ENCODE data around the gene N4BP3. TPM values are rescaled to one million over a fixed set of nuclear protein-coding genes. Genes with fewer than 3 reads are reported as not detected.
A peak's percentile ranks its signal among the peaks of the same experiment; 100 is the strongest.

Gene N4BP3
- total RNA-seq, 1 donor from 2014 or later, result 7.9 TPM

GRCh38 chr5:178110511-178110910 lies 2.8 kb upstream of the N4BP3 start:
- Histone ChIP-seq H3K27me3 (ENCODE audit: low read depth) (peaks cover 19% of the 10 kb centered on the region), H3K4me3 (no peak overlapping the region), H3K27ac (no peak overlapping the region), H3K9me3 (peaks cover 3% of the 10 kb centered on the region), H3K36me3 (no peaks in the 10 kb centered on the region), H3K4me1 (peaks cover 27% of the 10 kb centered on the region)
- no peak for DNase-seq
- intact Hi-C loops (cut with DNase I), result no loop called here
- no peak for TF ChIP-seq CTCF (IDR thresholded peaks at IDR 0.05)
- no peak for ATAC-seq

DNA sequence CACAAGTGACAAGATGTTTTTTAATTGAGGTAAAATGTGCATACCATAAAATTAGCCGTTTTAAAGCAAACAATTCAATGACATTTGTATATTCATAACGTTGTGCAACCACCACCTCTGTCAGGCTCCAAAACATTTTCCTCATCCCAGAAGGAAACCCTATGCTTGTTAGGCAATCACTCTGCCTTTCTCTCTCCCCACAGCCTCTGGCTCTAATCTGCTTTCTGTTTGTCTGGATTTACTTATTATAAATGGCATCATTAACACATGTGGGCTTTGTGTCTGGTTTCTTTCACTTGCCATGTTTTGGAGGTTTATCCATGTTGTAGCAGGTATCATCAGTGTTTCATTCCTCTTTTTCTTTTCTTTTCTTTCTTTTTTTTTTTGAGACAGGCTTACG lies 1.4 kb upstream of the N4BP3 start:
- H3K27me3 ChIP-seq (ENCODE audit: low read depth), result peaks cover 30% of the 10 kb centered on the region
- no peaks in the 10 kb centered on the region for H3K36me3 ChIP-seq
- peaks cover 3% of the 10 kb centered on the region for H3K9me3 ChIP-seq
- no peak overlapping the region for H3K27ac ChIP-seq
- ATAC-seq (no peak), DNase-seq (no peak)
- intact Hi-C loops (cut with DNase I), result no loop called here
- peaks cover 40% of the 10 kb centered on the region for H3K4me1 ChIP-seq
- no peak for TF ChIP-seq CTCF (IDR thresholded peaks at IDR 0.05)
- H3K4me3 ChIP-seq, result no peak overlapping the region

- Histone ChIP-seq H3K4me3 (no peak overlapping the region), H3K4me1 (peaks cover 46% of the 10 kb centered on the region), H3K27ac (no peak overlapping the region), H3K9me3 (peaks cover 3% of the 10 kb centered on the region), H3K36me3 (no peaks in the 10 kb centered on the region), H3K27me3 (ENCODE audit: low read depth) (peaks cover 32% of the 10 kb centered on the region)
- TF ChIP-seq CTCF (IDR thresholded peaks at IDR 0.05), result no peak
- no peak for ATAC-seq
- DNase-seq, result no peak
- intact Hi-C loops (cut with DNase I), result no loop called here
Observed at GRCh38 chr5:178112545-178112944, 787 bp upstream of the N4BP3 start.

GRCh38 chr5:178113841-178114324 lies 551 bp downstream of the N4BP3 start:
- peaks cover 3% of the 10 kb centered on the region for H3K9me3 ChIP-seq
- peaks cover 39% of the 10 kb centered on the region for H3K4me1 ChIP-seq
- intact Hi-C loops (cut with DNase I), result no loop called here
- DNase-seq, result no peak
- peaks cover 32% of the 10 kb centered on the region for H3K27me3 ChIP-seq (ENCODE audit: low read depth)
- H3K36me3 ChIP-seq, result no peaks in the 10 kb centered on the region
- peak; percentile 16 to 39 for ATAC-seq
- H3K27ac ChIP-seq, result peak overlapping the region; percentile 74
- peak overlapping the region; percentile 63 for H3K4me3 ChIP-seq
- TF ChIP-seq CTCF (IDR thresholded peaks at IDR 0.05), result no peak

GRCh38 chr5:178114325-178115135 lies 1.2 kb downstream of the N4BP3 start:
- no peaks in the 10 kb centered on the region for H3K36me3 ChIP-seq
- H3K9me3 ChIP-seq, result peaks cover 3% of the 10 kb centered on the region
- intact Hi-C loops (cut with DNase I), result no loop called here
- H3K4me1 ChIP-seq, result peaks cover 35% of the 10 kb centered on the region
- peak overlapping the region; percentile 63 for H3K4me3 ChIP-seq
- H3K27ac ChIP-seq, result peak overlapping the region; percentile 74
- peaks cover 32% of the 10 kb centered on the region for H3K27me3 ChIP-seq (ENCODE audit: low read depth)
- ATAC-seq, result peak; percentile 11 to 33
- DNase-seq, result no peak
- TF ChIP-seq CTCF (IDR thresholded peaks at IDR 0.05), result no peak
